Adrenal gland (tissue), 12 donors: Measurements from ENCODE around the gene PDE8A. TPM values are rescaled to one million over a fixed set of nuclear protein-coding genes. Genes with fewer than 3 reads are reported as not detected.
A peak's percentile ranks its signal among the peaks of the same experiment; 100 is the strongest.

Source experiments
- DNase-seq, 7 donors: peaks; one replicate each; pipeline ENCODE4 v3.0.0-alpha.2; 2019 to 2020
- H3K27ac ChIP-seq, 5 donors: fragments of 200-600 bp; sonication (generic) in 4 of 5; 1 replicate in 3 of 5; 2 replicates in 2 of 5; pipeline versions ENCODE4 v1.5.1 to v1.8.0; 2016 to 2020; ENCODE audit warnings: mild to moderate bottlenecking in 1 of 5
- H3K27me3 ChIP-seq: fragments of 200-600 bp; 2 replicates; pipeline ENCODE4 v1.8.0; 2021
- H3K36me3 ChIP-seq, 2 donors: fragments of 200-600 bp; replicated peaks in 1 of 2; 1 replicate in 1 of 2; 2 replicates in 1 of 2; pipeline versions ENCODE4 v1.5.1 to v1.8.0; 2018 to 2022
- H3K4me1 ChIP-seq, 2 donors: fragments of 200-600 bp; replicated peaks in 1 of 2; 1 replicate in 1 of 2; 2 replicates in 1 of 2; pipeline versions ENCODE4 v1.5.1 to v1.8.0; 2018 to 2021
- H3K4me3 ChIP-seq, 4 donors: fragments of 200-600 bp; sonication (generic) in 3 of 4; one replicate each; pipeline ENCODE4 v1.5.1; 2016 to 2018
- H3K9me3 ChIP-seq, 3 donors: fragments of 200-600 bp; sonication (generic) in 1 of 3; replicated peaks in 1 of 3; 1 replicate in 2 of 3; 2 replicates in 1 of 3; pipeline versions ENCODE4 v1.5.1 to v1.8.0; 2016 to 2021
- POLR2A ChIP-seq, 2 donors: fragments of 450-650 bp; IDR thresholded peaks; one replicate each; pipeline ENCODE4 v1.6.1; 2017; ENCODE audit warnings: antibody characterized with exemption in 2 of 2, mild to moderate bottlenecking in 2 of 2, moderate library complexity in 1 of 2
- WGBS, 4 donors: extraction: QIAGEN DNeasy Blood & Tissue Kit in 2 of 4; methylation state at CpG; one replicate each; pipeline versions ENCODE4 v1.1.5 to v1.1.7; 2013 to 2017; 5-methylcytosine and 5-hydroxymethylcytosine counted together
- intact Hi-C, 2 donors: fragments of 100-400 bp; cut with DNase I; formaldehyde crosslinking; loops; one replicate each; pipeline versions ENCODE4 v1.14.1 to v1.15.0; 2022 to 2023
- polyA plus RNA-seq, 3 donors: library from polyadenylated mRNA; stranded (reverse); fragments of 200-250 nt in 2 of 3; fragments of 350-450 nt in 1 of 3; fragmentation: Illumina TruSeq in 1 of 3; extraction: RNeasy Lipid Tissue Mini Kit (QIAGEN cat#74804) in 1 of 3; gene quantifications; one replicate each; pipeline ENCODE4 v1.2.3, GENCODE V29; 2013 to 2014
- total RNA-seq, 9 donors: library from RNA; depleted of rRNA in 4 of 9; stranded (reverse); fragments of >200 nt in 4 of 9; fragments of 120-200 nt in 1 of 9; fragmentation: NEBNext Ultra II Directional in 1 of 9; extraction: Animal tissue kit (Norgen Biotek cat#: 25700) in 1 of 9; gene quantifications; one replicate each; pipeline versions ENCODE4 v1.1.0 to v1.2.4, GENCODE V29; 2013 to 2023
- TF ChIP-seq, protein P1 (sequence below), 6 experiments: fragments of 450-650 bp in 4 of 6; fragments of 200-600 bp in 2 of 6; sonication (generic) in 1 of 6; IDR thresholded peaks; 1 replicate in 5 of 6; 2 replicates in 1 of 6; pipeline versions ENCODE4 v1.5.1 to v1.8.0; 2016 to 2021; ENCODE audit warnings: antibody characterized with exemption in 6 of 6, mild to moderate bottlenecking in 2 of 6, moderate library complexity in 1 of 6
- donor health status: healthy with polysubstance abuse.
- donor health status: Bipolar disorder and iron deficiency.
- donor health status: DM: yes; HTN: yes; CAD: no.
- donor health status: DM: no; HTN: no; CAD: no.
- donor health status: DM: no; HTN: no; CAD: no.
- donor health status: DM: yes; HTN: yes; CAD: no.

PDE8A gene
- total and polyA plus RNA-seq, 12 donors = 47.3 to 123 (median 66.4) TPM

- intact Hi-C loops = no loop called here
- WGBS, 4 donors = 0 to 1% (median 0%) methylated on average over 27 to 75 of the region's 75 CpGs; no CpG with 5 or more reads in 1 of the 4 donors
- H3K4me3 ChIP-seq = peak overlapping the region; percentile 88 to 97 (median 94)
- H3K36me3 ChIP-seq = no peaks in the 10 kb centered on the region
- H3K27me3 ChIP-seq = no peaks in the 10 kb centered on the region
- H3K27ac ChIP-seq = peak overlapping the region; percentile 87 to 97 (median 91)
- TF ChIP-seq POLR2A (IDR thresholded peaks at IDR 0.05) = peak; percentile 76 to 95
- TF ChIP-seq, protein P1, sequence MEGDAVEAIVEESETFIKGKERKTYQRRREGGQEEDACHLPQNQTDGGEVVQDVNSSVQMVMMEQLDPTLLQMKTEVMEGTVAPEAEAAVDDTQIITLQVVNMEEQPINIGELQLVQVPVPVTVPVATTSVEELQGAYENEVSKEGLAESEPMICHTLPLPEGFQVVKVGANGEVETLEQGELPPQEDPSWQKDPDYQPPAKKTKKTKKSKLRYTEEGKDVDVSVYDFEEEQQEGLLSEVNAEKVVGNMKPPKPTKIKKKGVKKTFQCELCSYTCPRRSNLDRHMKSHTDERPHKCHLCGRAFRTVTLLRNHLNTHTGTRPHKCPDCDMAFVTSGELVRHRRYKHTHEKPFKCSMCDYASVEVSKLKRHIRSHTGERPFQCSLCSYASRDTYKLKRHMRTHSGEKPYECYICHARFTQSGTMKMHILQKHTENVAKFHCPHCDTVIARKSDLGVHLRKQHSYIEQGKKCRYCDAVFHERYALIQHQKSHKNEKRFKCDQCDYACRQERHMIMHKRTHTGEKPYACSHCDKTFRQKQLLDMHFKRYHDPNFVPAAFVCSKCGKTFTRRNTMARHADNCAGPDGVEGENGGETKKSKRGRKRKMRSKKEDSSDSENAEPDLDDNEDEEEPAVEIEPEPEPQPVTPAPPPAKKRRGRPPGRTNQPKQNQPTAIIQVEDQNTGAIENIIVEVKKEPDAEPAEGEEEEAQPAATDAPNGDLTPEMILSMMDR (IDR thresholded peaks at IDR 0.05) = peak in 4 of 6 experiments; percentile 17 to 77 (median 49)
- H3K9me3 ChIP-seq = no peaks in the 10 kb centered on the region
- peaks cover 11 to 49% of the 10 kb centered on the region in 2 donors for H3K4me1 ChIP-seq
- DNase-seq = peak; percentile 95 to 97 (median 95)
These were observed 474 bp upstream of the PDE8A start for GRCh38 chr15:84981054-84981710.

DNA sequence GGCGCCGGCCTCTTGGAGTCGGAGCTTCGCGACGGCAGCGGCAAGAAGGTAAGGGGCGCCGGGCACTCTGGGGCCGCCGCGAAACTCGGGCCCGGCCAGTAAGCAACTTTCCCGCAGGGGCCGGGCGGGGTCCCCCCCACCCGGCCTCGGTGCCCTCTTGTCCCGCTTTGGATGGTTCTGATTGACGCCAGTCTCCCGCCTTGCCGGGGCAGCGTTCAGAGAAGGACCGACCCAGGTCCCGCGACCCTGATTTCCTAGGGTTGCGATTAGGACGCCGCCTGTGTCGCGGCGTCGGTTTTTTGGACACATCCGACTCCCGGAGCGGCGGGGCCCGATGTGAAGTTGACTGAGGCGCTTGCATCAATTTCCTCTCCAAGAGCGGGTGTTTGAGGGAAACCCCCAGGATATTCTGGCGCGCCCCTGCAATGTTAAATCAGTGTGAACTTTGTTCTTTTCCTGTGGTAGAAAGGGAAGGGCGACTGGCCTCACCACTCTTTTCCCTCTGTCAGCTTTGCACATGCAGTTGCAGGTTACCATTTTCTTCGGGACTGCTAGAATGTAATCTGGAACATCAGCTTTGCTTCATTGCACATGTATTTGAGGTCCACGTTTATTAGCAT lies 755 bp downstream of the PDE8A start:
- Histone ChIP-seq H3K4me3 (peak overlapping the region; percentile 84 to 97 (median 92)), H3K9me3 (no peaks in the 10 kb centered on the region), H3K27ac (peak overlapping the region in 4 of 5 donors; percentile 90 to 97 (median 92)), H3K36me3 (no peaks in the 10 kb centered on the region), H3K27me3 (no peaks in the 10 kb centered on the region), H3K4me1 (peaks cover 11 to 61% of the 10 kb centered on the region in 2 donors)
- DNase-seq = peak in 6 of 7 donors; percentile 43 to 71 (median 52)
- intact Hi-C loops = no loop called here
- TF ChIP-seq, protein P1 (IDR thresholded peaks at IDR 0.05) = no peak
- peak in 1 of 2 donors; percentile 18 for TF ChIP-seq POLR2A (IDR thresholded peaks at IDR 0.05)
- 0 to 6% (median 1%) methylated on average over 20 to 46 of the region's 46 CpGs for WGBS, 4 donors

DNA sequence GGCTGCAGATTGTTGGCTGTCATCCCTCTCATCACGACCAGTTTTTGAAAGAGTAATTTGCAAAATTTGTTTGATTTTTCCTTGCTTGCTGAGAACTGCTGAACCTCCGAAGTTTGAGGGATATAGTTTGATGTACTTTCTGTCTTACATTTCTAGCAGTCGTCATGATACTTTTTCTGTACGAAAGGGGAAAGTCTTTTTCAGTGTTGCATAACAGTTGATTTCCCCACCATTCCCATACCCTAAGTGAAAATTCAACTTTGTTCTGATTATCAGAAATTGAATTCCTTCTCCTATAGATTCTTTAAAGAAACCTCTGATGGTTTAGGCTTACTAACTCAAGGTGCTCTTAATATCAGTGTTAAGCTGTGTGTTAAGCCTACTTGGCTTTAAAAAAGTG lies 1.6 kb downstream of the PDE8A start:
- Histone ChIP-seq H3K4me1 (peaks cover 12 to 69% of the 10 kb centered on the region in 2 donors), H3K27me3 (no peaks in the 10 kb centered on the region), H3K9me3 (no peaks in the 10 kb centered on the region), H3K27ac (peak overlapping the region in 2 of 5 donors; percentile 94 to 97), H3K4me3 (peak overlapping the region in 3 of 4 donors; percentile 84 to 97 (median 95)), H3K36me3 (no peaks in the 10 kb centered on the region)
- no peak for DNase-seq
- TF ChIP-seq, protein P1 (IDR thresholded peaks at IDR 0.05) = no peak
- TF ChIP-seq POLR2A (IDR thresholded peaks at IDR 0.05) = no peak
- 13 to 18% (median 15%) methylated on average over 4 of the region's 4 CpGs for WGBS, 4 donors
- intact Hi-C loops = no loop called here

DNA sequence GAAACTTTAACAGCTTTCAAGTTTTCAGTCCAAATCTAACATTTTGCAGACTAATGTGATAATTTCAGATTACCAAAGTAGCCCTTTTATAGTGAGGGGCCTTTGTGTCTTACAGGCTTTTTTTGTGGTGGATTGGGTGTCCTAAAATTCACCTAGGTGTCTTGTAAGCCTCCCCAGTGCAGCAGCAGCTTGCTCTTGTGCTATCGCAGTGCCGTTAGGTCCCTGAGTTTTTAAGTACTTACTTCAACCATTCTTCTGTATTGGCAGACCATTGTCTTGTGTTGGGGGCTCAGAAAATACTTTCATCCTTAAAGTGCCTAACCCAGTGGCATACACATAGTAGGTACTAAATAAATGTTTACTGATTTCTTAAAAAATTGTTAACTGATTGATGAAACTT lies 2.1 kb downstream of the PDE8A start:
- intact Hi-C loops = no loop called here
- TF ChIP-seq POLR2A (IDR thresholded peaks at IDR 0.05) = no peak
- TF ChIP-seq, protein P1 (IDR thresholded peaks at IDR 0.05) = no peak
- Histone ChIP-seq H3K4me3 (peak overlapping the region in 1 of 4 donors; percentile 95), H3K9me3 (no peaks in the 10 kb centered on the region), H3K27me3 (no peaks in the 10 kb centered on the region), H3K27ac (peak overlapping the region in 1 of 5 donors; percentile 97), H3K36me3 (no peaks in the 10 kb centered on the region), H3K4me1 (peaks cover 14 to 73% of the 10 kb centered on the region in 2 donors)
- DNase-seq = no peak
- WGBS, 4 donors = 25 to 60% (median 41%) methylated on average over 2 of the region's 2 CpGs
